Uterus (tissue), 4 donors: ENCODE results near the gene THBS2. TPM values are rescaled to one million over a fixed set of nuclear protein-coding genes. Genes with fewer than 3 reads are reported as not detected.

Experiments
- DNase-seq, 2 donors: peaks; one replicate each; pipeline ENCODE4 v3.0.0-alpha.2; 2019 to 2020
- H3K27ac ChIP-seq, 2 donors: fragments of 200-600 bp; sonication (generic); 1 replicate in 1 of 2; 2 replicates in 1 of 2; pipeline ENCODE4 v1.5.1; 2016 to 2018
- H3K27me3 ChIP-seq, 2 donors: fragments of 200-600 bp; sonication (generic); one replicate each; pipeline ENCODE4 v1.5.1; 2018 to 2019; ENCODE audit warnings: control low read depth in 1 of 2
- H3K36me3 ChIP-seq, 2 donors: fragments of 200-600 bp; sonication (generic); one replicate each; pipeline ENCODE4 v1.5.1; 2019; ENCODE audit warnings: control low read depth in 1 of 2
- H3K4me1 ChIP-seq, 2 donors: fragments of 200-600 bp; sonication (generic); one replicate each; pipeline ENCODE4 v1.5.1; 2018 to 2019; ENCODE audit warnings: control low read depth in 1 of 2
- H3K4me3 ChIP-seq, 2 donors: fragments of 200-600 bp; sonication (generic); 1 replicate in 1 of 2; 2 replicates in 1 of 2; pipeline ENCODE4 v1.5.1; 2018 to 2019; ENCODE audit warnings: mild to moderate bottlenecking in 1 of 2
- H3K9me3 ChIP-seq, 2 donors: fragments of 200-600 bp; sonication (generic); one replicate each; pipeline ENCODE4 v1.5.1; 2019; ENCODE audit warnings: control low read depth in 1 of 2
- CTCF ChIP-seq, 4 experiments: fragments of 200-600 bp in 2 of 4; fragments of 450-650 bp in 2 of 4; sonication (generic) in 2 of 4; IDR thresholded peaks; one replicate each; pipeline ENCODE4 v1.5.1; 2016 to 2019; ENCODE audit warnings: antibody characterized with exemption in 4 of 4, mild to moderate bottlenecking in 2 of 4, moderate library complexity in 1 of 4
- POLR2A ChIP-seq, 2 donors: fragments of 450-650 bp; IDR thresholded peaks; one replicate each; pipeline ENCODE4 v1.6.1; 2016; ENCODE audit warnings: antibody characterized with exemption in 2 of 2, mild to moderate bottlenecking in 1 of 2, moderate library complexity in 1 of 2
- intact Hi-C: fragments of 100-400 bp; cut with DNase I; formaldehyde crosslinking; loops from one replicate; pipeline ENCODE4 v1.15.1; 2023; ENCODE audit warnings: low total_unique reads
- total RNA-seq, 4 donors: library from RNA; depleted of rRNA in 3 of 4; stranded (reverse); fragments of >200 nt in 3 of 4; gene quantifications; one replicate each; pipeline versions ENCODE4 v1.1.0 to v1.2.4, GENCODE V29; 2014 to 2023
- donor health status: DM: yes; HTN: yes; CAD: no.

THBS2 gene
- total RNA-seq, 4 donors from 2014 or later, result 84.0 to 224 (median 136) TPM

GRCh38 chr6:169238766-169239165 is 14.9 kb downstream of the THBS2 start:
- no peak for DNase-seq
- Histone ChIP-seq H3K27ac (no peak overlapping the region), H3K4me1 (no peaks in the 10 kb centered on the region), H3K9me3 (no peaks in the 10 kb centered on the region), H3K4me3 (no peak overlapping the region), H3K36me3 (no peaks in the 10 kb centered on the region), H3K27me3 (no peaks in the 10 kb centered on the region)
- TF ChIP-seq POLR2A (IDR thresholded peaks at IDR 0.05) (no peak), CTCF (IDR thresholded peaks at IDR 0.05) (no peak)
- intact Hi-C loops, result no loop called here

GRCh38 chr6:169237496-169238134 is 16.0 kb downstream of the THBS2 start:
- no peaks in the 10 kb centered on the region for H3K4me1 ChIP-seq
- no peaks in the 10 kb centered on the region for H3K36me3 ChIP-seq
- no peak for DNase-seq
- intact Hi-C loops, result no loop called here
- no peaks in the 10 kb centered on the region for H3K9me3 ChIP-seq
- H3K27me3 ChIP-seq, result no peaks in the 10 kb centered on the region
- no peak overlapping the region for H3K27ac ChIP-seq
- H3K4me3 ChIP-seq, result no peak overlapping the region
- no peak for TF ChIP-seq POLR2A (IDR thresholded peaks at IDR 0.05)
- TF ChIP-seq CTCF (IDR thresholded peaks at IDR 0.05), result no peak

GRCh38 chr6:169236988-169237387 is 16.7 kb downstream of the THBS2 start:
- no peaks in the 10 kb centered on the region for H3K9me3 ChIP-seq
- no peaks in the 10 kb centered on the region for H3K36me3 ChIP-seq
- intact Hi-C loops, result no loop called here
- no peak overlapping the region for H3K27ac ChIP-seq
- no peak for TF ChIP-seq POLR2A (IDR thresholded peaks at IDR 0.05)
- no peak for TF ChIP-seq CTCF (IDR thresholded peaks at IDR 0.05)
- H3K27me3 ChIP-seq, result no peaks in the 10 kb centered on the region
- H3K4me1 ChIP-seq, result no peaks in the 10 kb centered on the region
- H3K4me3 ChIP-seq, result no peak overlapping the region
- DNase-seq, result no peak

- Histone ChIP-seq H3K27ac (no peak overlapping the region), H3K36me3 (no peaks in the 10 kb centered on the region), H3K27me3 (no peaks in the 10 kb centered on the region), H3K4me3 (no peak overlapping the region), H3K9me3 (no peaks in the 10 kb centered on the region), H3K4me1 (no peaks in the 10 kb centered on the region)
- TF ChIP-seq POLR2A (IDR thresholded peaks at IDR 0.05), result no peak
- TF ChIP-seq CTCF (IDR thresholded peaks at IDR 0.05), result no peak
- DNase-seq, result no peak
- intact Hi-C loops, result no loop called here
Observed at GRCh38 chr6:169236545-169236944, 17.1 kb downstream of the THBS2 start.

GRCh38 chr6:169235286-169235685 is 18.4 kb downstream of the THBS2 start:
- H3K4me1 ChIP-seq, result no peaks in the 10 kb centered on the region
- peak in 1 of 2 donors; percentile 10 for DNase-seq
- H3K36me3 ChIP-seq, result no peaks in the 10 kb centered on the region
- H3K4me3 ChIP-seq, result no peak overlapping the region
- TF ChIP-seq CTCF (IDR thresholded peaks at IDR 0.05) (no peak), POLR2A (IDR thresholded peaks at IDR 0.05) (no peak)
- H3K27me3 ChIP-seq, result no peaks in the 10 kb centered on the region
- H3K9me3 ChIP-seq, result no peaks in the 10 kb centered on the region
- intact Hi-C loops, result no loop called here
- H3K27ac ChIP-seq, result no peak overlapping the region
